ENCODE results near the gene NECTIN1.

The NECTIN1 gene

GRCh38 chr11:119591836-119592310, 137.1 kb downstream of the NECTIN1 start:
- DNase-seq (ENCODE audit: low read depth), result no peak
- TF ChIP-seq, protein P1, sequence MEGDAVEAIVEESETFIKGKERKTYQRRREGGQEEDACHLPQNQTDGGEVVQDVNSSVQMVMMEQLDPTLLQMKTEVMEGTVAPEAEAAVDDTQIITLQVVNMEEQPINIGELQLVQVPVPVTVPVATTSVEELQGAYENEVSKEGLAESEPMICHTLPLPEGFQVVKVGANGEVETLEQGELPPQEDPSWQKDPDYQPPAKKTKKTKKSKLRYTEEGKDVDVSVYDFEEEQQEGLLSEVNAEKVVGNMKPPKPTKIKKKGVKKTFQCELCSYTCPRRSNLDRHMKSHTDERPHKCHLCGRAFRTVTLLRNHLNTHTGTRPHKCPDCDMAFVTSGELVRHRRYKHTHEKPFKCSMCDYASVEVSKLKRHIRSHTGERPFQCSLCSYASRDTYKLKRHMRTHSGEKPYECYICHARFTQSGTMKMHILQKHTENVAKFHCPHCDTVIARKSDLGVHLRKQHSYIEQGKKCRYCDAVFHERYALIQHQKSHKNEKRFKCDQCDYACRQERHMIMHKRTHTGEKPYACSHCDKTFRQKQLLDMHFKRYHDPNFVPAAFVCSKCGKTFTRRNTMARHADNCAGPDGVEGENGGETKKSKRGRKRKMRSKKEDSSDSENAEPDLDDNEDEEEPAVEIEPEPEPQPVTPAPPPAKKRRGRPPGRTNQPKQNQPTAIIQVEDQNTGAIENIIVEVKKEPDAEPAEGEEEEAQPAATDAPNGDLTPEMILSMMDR (IDR thresholded peaks at IDR 0.05; ENCODE audit: low read depth, low read length), result no peak
- no peak for TF ChIP-seq POLR2A (IDR thresholded peaks at IDR 0.05; ENCODE audit: extremely low read depth, insufficient read length)
- no peak for TF ChIP-seq MAX (IDR thresholded peaks at IDR 0.05; ENCODE audit: low read depth, low read length)
- no peak for TF ChIP-seq MYC (IDR thresholded peaks at IDR 0.05; ENCODE audit: low read depth, low read length)
- H3K4me3 ChIP-seq (ENCODE audit: low read depth, low read length), result no peak overlapping the region

DNA sequence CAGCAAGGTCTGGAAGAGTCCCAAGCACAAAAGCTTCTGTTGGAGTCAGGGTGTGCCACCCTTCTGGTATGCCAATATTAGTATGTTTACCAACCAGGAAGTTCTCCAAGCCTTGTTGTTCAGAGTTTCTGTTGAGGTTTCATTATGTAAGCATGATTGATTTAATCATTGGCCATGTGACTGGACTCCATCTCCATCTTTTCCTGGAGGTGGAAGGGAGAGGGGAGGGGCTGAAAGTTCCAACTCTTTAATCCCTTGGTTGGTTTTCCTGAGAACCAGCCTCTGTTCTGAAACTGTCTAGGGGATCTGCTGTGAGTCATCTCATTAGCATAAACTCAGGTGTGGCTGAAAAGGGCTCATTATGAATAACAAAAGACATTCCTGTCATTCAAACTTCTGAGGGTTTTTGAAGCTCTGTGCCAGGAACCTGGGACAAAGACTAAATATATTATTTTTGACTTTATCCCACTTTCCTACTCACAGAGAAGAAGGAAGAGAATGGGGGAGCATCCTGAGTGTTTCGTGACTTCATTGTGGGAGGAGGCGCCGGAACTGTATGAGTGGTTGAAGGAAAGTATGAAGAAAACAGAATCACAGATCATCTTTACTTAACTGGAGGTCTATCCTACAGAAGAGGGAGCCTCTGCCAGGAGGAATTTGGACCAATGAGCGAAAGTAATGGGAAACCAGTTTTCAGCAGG, 138.2 kb downstream of the NECTIN1 start:
- no peak for DNase-seq (ENCODE audit: low read depth)
- H3K4me3 ChIP-seq (ENCODE audit: low read depth, low read length), result no peak overlapping the region
- TF ChIP-seq MAX (IDR thresholded peaks at IDR 0.05; ENCODE audit: low read depth, low read length), result no peak
- TF ChIP-seq MYC (IDR thresholded peaks at IDR 0.05; ENCODE audit: low read depth, low read length), result no peak
- TF ChIP-seq POLR2A (IDR thresholded peaks at IDR 0.05; ENCODE audit: extremely low read depth, insufficient read length), result no peak
- TF ChIP-seq, protein P1 (IDR thresholded peaks at IDR 0.05; ENCODE audit: low read depth, low read length), result no peak

DNA sequence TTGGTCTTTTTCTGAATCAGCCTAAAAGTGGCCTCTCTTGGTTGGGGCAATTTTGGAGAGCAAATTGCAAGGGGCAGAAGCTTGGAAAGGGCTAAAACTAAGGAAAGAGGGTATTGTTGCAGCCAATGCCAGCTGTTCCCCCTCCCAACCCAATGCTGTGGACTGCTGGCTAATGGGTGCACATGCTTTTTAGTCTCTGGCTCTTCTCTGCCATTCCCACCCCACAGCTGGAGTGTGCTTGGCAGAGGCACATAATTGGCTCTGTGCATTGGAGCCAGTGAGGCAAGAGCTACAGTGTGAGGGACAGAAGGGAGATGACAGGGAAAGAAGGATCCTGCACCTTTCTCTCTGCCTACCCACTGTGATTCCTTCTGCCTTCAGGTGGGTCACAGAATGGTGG, 140.0 kb downstream of the NECTIN1 start:
- no peak for DNase-seq (ENCODE audit: low read depth)
- TF ChIP-seq MAX (IDR thresholded peaks at IDR 0.05; ENCODE audit: low read depth, low read length) (no peak), MYC (IDR thresholded peaks at IDR 0.05; ENCODE audit: low read depth, low read length) (no peak), POLR2A (IDR thresholded peaks at IDR 0.05; ENCODE audit: extremely low read depth, insufficient read length) (no peak)
- TF ChIP-seq, protein P1 (IDR thresholded peaks at IDR 0.05; ENCODE audit: low read depth, low read length), result no peak
- no peak overlapping the region for H3K4me3 ChIP-seq (ENCODE audit: low read depth, low read length)
